ENCODE data around the gene MCHR1.

- TF ChIP-seq, protein P1, sequence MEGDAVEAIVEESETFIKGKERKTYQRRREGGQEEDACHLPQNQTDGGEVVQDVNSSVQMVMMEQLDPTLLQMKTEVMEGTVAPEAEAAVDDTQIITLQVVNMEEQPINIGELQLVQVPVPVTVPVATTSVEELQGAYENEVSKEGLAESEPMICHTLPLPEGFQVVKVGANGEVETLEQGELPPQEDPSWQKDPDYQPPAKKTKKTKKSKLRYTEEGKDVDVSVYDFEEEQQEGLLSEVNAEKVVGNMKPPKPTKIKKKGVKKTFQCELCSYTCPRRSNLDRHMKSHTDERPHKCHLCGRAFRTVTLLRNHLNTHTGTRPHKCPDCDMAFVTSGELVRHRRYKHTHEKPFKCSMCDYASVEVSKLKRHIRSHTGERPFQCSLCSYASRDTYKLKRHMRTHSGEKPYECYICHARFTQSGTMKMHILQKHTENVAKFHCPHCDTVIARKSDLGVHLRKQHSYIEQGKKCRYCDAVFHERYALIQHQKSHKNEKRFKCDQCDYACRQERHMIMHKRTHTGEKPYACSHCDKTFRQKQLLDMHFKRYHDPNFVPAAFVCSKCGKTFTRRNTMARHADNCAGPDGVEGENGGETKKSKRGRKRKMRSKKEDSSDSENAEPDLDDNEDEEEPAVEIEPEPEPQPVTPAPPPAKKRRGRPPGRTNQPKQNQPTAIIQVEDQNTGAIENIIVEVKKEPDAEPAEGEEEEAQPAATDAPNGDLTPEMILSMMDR (conservative IDR thresholded peaks at IDR 0.05): no peak
- TF ChIP-seq EZH2 (IDR thresholded peaks at IDR 0.05; ENCODE audit: low read depth): no peak
Observed at GRCh38 chr22:40727964-40728615, 48.8 kb downstream of the MCHR1 start.

All from PC-9 (cell line).